GM19351 (cell line): ENCODE measurements around the gene ARL2BP.
A peak's percentile ranks its signal among the peaks of the same experiment; 100 is the strongest.
"Not testable (repeated sequence)": the region's sequence is repeated elsewhere in the genome, so short reads cannot be mapped to it uniquely, and the experiment has no call there.

Experiments used
- ATAC-seq: cut with Tn5 transposase; IDR thresholded peaks from one replicate; pipeline ENCODE4 v1.9.1; 2021; ENCODE audit warnings: mild to moderate bottlenecking, moderate library complexity; ENCODE audit not compliant: unreplicated experiment

The ARL2BP gene

DNA sequence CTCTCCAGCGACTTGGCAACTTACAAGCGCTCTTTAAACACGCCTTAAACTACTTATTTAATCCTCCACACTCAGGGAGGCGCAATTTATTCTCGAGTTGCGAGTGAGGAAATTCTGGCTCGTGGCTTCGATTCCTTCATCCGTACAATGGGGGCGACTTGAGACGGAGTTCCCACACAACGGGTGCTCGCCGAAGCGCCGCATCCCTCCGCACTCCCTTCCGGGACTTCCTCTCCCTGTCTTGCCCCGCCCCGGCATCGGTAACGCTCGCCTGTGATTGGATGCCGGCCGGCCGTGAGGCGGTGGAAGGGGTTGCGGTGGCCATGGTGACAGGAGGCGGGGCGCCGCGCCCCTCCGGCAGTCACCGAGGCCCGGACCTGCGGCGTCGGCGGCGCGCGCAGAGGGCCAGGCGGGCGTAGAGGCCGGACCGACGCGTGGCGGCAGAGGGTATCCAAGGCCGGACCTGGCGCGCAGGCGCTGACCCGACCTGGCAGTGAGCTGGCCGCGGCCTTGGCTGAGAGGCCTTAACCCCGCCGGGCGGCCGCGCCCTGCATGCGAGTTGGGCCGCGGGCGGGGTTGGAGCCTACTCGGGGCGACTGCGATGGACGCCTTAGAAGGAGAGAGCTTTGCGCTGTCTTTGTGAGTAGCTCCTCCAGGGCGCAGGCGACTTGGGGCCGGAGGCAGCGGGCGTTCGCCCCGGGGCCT, at the start of gene ARL2BP:
Gene ARL2BP (plus strand): TSS at position 493 of the 705 bp plus-strand sequence. CDS start 109 bp downstream, at position 602.
- peak; percentile 94 for ATAC-seq

DNA sequence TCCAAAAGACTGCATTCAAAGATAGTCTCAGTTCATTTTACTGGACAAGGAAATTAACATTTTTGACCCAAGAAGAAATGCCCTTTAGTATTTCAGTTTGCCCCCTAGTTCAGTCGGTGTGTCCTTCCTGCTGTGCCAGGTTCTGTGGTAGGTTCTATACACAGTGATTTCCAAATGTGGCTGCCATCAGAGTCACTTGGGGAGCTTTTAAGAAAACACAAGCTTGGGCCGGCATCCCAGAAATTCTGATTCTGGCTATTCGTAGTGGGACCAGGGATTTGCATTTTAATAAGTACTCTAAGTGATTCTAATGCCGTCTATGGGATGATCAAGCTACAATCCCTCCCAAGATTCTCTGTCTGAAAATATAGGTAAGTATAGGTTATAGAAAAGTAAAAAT, 48.8 kb upstream of the ARL2BP start:
- ATAC-seq: no peak

DNA sequence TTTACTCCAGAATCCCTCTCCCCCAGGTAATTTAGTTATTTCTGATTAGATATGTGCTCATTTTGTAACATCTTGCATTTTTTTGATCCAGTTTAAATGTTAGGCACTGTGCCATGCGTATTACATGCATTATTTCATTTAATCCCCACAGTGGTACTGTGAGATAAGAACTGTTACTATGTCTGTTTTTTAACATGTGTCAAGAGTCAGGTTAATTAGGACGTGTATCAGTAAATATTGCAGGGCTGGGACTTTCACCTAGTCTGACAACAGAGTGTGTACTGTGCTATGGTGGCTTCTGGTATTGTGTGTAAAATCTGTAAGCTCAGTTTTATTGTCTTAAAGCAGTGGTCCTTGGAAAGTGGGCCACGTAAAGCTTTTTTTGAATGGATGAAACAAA, 48.3 kb upstream of the ARL2BP start:
- ATAC-seq: no peak

DNA sequence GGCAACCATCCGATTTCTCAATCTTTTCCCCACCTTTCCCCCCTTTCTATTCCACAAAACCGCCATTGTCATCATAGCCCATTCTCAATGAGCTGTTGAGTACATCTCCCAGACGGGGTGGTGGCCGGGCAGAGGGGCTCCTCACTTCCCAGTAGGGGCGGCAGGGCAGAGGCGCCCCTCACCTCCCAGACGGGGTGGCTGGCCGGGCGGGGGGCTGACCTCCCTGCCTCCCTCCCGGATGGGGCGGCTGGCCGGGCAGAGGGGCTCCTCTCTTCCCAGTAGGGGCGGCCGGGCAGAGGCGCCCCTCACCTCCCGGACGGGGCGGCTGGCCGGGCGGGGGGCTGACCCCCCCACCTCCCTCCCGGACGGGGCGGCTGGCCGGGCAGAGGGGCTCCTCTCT, 44.7 kb upstream of the ARL2BP start:
- not testable (repeated sequence) for ATAC-seq

- not testable (repeated sequence) for ATAC-seq
Observed at GRCh38 chr16:57200926-57201325, 44.1 kb upstream of the ARL2BP start.

GRCh38 chr16:57202095-57202886, 42.8 kb upstream of the ARL2BP start:
- no peak for ATAC-seq

DNA sequence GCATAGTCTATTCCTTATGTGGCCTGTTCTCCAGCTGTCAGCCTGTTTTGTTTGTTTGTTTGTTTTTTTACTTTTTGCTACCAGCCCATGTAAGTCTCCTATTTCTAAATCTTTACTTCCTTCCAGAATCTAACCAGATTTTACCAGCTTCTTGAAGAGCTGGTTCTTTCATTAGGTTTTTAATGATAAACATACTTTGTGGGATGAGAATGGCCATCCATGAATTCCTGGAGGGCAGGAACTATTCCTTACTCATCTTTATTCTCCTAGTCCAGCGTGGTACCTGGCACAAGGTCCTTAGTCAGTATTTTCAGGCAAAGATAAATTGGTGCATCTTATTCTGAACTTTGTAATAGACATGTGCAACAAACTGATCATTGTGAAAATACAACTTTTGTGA, 41.6 kb upstream of the ARL2BP start:
- no peak for ATAC-seq

DNA sequence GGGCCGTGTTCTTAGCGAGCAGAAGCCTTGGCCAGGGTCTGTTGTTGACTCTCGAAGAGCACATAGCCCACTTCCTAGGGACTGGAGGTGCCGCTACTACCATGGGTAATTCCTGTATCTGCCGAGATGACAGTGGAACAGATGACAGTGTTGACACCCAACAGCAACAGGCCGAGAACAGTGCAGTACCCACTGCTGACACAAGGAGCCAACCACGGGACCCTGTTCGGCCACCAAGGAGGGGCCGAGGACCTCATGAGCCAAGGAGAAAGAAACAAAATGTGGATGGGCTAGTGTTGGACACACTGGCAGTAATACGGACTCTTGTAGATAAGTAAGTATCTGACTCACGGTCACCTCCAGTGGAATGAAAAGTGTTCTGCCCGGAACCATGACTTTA, 40.4 kb upstream of the ARL2BP start:
- ATAC-seq: no peak

GRCh38 chr16:57208926-57209325, 36.1 kb upstream of the ARL2BP start:
- no peak for ATAC-seq

DNA sequence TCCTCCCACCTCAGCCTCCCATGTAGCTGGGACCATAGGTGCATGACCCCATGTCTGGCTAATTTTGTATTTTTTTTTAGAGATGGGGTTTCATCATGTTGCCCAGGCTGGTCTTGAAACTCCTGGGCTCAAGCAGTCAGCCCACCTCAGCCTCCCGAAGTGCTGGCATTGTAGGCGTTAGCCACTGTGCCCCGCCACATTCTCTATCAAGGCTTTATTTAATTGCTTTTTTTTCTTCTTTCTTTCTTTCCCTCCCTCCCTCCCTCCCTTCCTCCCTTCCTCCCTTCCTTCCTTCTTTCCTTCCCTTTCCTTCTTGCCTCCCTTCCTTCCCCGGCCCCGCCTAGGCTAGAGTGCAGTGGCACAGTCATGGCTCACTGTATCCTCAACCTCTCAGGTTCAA, 35.3 kb upstream of the ARL2BP start:
- ATAC-seq: no peak

DNA sequence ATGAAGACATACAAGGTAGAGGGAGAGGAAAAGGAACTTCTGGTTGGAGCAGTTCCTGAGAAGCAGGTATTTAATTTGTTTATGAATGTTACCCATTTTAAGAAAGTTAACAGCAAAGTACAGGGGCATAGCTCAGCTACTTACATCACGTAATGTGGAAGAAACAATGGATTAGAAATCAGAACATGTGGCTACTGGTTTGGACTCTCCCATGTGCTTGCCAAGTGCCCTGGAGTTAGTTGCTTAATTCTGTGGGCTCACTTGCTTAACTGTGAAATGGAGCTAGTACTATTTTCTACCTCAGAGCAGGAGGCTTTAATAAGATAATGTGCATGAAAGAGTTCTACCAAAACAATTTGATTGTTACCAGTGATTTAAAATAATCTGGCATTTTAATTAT, 31.6 kb upstream of the ARL2BP start:
- ATAC-seq: no peak

DNA sequence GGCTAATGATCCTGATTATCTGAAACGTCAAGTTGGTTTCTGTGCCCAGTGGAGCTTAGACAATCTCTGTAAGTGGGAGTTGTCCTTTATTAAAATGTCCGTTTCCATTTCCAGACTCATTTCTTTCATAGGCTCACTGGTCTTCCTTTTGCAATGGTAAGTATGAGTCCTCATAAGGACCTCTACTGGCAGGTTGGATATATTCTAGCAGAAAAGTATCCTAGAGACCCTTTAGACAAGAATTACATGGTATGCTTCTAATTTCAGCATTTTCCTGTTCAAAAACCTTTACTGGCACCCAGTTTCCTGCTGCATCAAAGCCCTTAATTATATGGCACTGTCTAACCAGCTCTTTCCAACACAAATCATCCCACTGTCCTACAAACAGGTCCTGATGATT, 28.1 kb upstream of the ARL2BP start:
- no peak for ATAC-seq

- ATAC-seq: no peak
Observed at GRCh38 chr16:57223057-57223456, 22.0 kb upstream of the ARL2BP start.

DNA sequence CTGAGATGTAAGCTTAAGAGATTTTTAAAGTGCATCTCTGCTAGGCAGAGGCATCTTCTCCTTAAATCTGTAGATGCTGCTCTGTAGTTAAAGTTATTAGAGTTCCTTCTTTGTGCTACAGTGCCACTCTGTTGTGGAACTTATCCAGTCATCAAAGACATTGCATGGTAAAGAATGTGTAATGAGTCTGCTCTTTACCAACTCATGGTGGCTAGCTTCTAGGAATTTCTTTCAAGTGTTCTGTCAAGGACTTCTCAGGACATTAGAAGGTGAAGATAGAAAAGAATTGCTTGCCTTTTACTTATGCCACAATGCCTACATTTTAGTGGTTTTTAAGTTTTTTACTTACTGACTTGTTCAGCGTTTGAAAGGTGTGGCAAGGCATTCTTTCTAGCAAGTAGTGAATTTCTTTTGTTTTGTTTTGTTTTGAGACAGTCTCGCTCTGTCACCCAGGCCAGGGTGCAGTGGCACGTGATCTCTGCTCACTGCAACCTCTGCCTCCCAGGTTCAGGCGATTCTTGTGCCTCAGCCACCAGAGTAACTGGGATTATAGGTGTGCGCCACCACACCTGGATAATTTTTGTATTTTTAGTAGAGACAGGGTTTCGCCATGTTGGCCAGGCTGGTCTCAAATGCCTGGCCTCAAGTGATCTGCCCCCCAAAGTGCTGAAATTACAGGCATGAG, 20.3 kb upstream of the ARL2BP start:
- ATAC-seq: no peak

GRCh38 chr16:57225978-57226377, 19.1 kb upstream of the ARL2BP start:
- ATAC-seq: no peak

- no peak for ATAC-seq
Observed at GRCh38 chr16:57226701-57227621, 18.1 kb upstream of the ARL2BP start.

GRCh38 chr16:57229079-57229478, 16.0 kb upstream of the ARL2BP start:
- ATAC-seq: no peak

DNA sequence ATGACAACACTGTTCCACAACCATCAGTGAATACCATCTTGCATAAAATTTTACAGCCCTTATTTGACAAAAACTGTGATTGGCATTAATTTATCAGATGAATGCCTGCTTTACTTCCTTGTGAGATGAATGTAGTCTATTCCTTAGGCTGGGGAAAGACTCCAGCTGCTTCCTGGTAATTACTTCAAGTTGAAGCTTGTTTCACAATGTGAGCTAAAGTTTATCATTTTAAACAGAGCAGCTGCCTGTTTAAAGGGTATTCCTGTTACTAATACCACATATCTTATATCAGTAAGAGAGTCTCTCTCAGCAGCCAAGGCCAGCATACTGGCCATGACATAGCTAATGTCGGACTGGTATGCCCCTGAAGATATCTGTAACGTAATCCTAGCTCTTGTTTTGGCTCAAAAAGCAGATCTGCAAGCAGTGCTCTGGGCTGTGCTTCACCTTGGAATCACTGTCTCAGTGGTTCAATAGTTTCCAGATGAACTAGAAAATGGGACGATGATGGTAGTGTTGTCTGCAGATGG, 13.2 kb upstream of the ARL2BP start:
- ATAC-seq: no peak

DNA sequence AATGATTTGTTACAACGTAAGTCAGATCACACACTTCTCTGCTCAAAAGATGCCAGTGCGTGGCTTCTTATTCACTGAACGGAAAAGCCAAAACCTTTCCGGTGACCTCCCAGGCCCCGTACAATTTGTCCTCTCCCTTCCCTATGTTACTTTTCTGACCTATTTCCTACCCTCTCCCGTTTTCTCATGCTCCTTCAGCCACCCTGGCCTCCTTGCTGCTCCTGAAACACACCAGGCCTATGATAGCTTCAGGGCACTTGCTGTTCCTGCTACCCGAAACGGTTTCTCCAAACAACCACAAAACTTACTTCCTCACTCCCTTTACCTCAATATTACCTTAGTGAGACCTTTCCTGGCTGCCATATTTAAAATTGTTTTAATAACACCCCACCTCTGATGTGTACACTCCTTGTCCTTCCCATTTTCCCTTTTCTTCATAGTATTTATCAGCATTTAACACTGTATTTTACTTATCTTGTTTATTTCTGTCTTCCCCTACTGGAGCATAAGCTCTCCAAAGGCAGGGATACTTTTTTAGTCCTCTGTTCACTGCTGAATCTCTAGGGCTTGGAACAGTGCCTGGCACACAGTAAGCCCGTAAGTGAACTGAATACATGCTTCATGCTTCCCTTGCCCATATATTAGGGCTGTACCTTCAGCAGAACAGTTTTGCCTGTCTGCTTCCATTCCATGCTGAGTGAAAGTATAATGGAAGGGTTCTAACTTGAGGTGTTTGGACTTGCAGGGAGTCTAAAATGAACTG, 10.9 kb upstream of the ARL2BP start:
- no peak for ATAC-seq

GRCh38 chr16:57234707-57235092, 10.4 kb upstream of the ARL2BP start:
- ATAC-seq: no peak
